GM23248 (cell line): ENCODE results near the gene CHN2. TPM values are rescaled to one million over a fixed set of nuclear protein-coding genes. Genes with fewer than 3 reads are reported as not detected.
A peak's percentile ranks its signal among the peaks of the same experiment; 100 is the strongest.

Experiments
- DNase-seq: peaks from one replicate; pipeline ENCODE4 v3.0.0-alpha.2; 2015
- H2AFZ ChIP-seq: fragments of 200-600 bp; sonication (generic); 2 replicates; pipeline ENCODE4 v1.6.1; 2016; ENCODE audit warnings: antibody characterized with exemption
- H3F3A ChIP-seq: fragments of 200-600 bp; sonication (generic); 2 replicates; pipeline ENCODE4 v1.6.1; 2016; ENCODE audit warnings: mild to moderate bottlenecking, antibody characterized with exemption, mixed run types; ENCODE audit not compliant: insufficient read depth
- H3K27ac ChIP-seq: fragments of 200-600 bp; sonication (generic); 2 replicates; pipeline ENCODE4 v1.5.1; 2016; ENCODE audit warnings: mild to moderate bottlenecking
- H3K27me3 ChIP-seq: fragments of 200-600 bp; sonication (generic); replicated peaks from 2 replicates; pipeline ENCODE4 v1.6.1; 2016; ENCODE audit warnings: mild to moderate bottlenecking; ENCODE audit not compliant: insufficient read depth
- H3K36me3 ChIP-seq: fragments of 200-600 bp; sonication (generic); 2 replicates; pipeline ENCODE4 v1.6.1; 2016; ENCODE audit warnings: low read depth, mild to moderate bottlenecking
- H3K4me1 ChIP-seq: fragments of 200-600 bp; sonication (generic); 2 replicates; pipeline ENCODE4 v1.6.1; 2016; ENCODE audit warnings: mild to moderate bottlenecking; ENCODE audit not compliant: insufficient read depth
- H3K4me2 ChIP-seq: fragments of 200-600 bp; sonication (generic); one replicate; pipeline ENCODE4 v1.6.1; 2016; ENCODE audit warnings: mild to moderate bottlenecking; ENCODE audit not compliant: unreplicated experiment
- H3K4me3 ChIP-seq: fragments of 200-600 bp; sonication (generic); 2 replicates; pipeline ENCODE4 v1.5.1; 2016; ENCODE audit warnings: mild to moderate bottlenecking
- H3K79me2 ChIP-seq: fragments of 200-600 bp; sonication (generic); 2 replicates; pipeline ENCODE4 v1.6.1; 2016; ENCODE audit warnings: mild to moderate bottlenecking; ENCODE audit not compliant: insufficient read depth
- H3K9ac ChIP-seq: fragments of 200-600 bp; sonication (generic); 2 replicates; pipeline ENCODE4 v1.6.1; 2016; ENCODE audit warnings: mild to moderate bottlenecking
- H3K9me2 ChIP-seq: fragments of 200-600 bp; sonication (generic); 2 replicates; pipeline ENCODE4 v1.6.1; 2016; ENCODE audit warnings: mixed run types, mild to moderate bottlenecking, moderate library complexity; ENCODE audit not compliant: insufficient read depth
- H3K9me3 ChIP-seq: fragments of 200-600 bp; sonication (generic); one replicate; pipeline ENCODE4 v1.6.1; 2017; ENCODE audit warnings: low read depth
- H4K20me1 ChIP-seq: fragments of 200-600 bp; sonication (generic); 2 replicates; pipeline ENCODE4 v1.6.0; 2016; ENCODE audit not compliant: insufficient read depth
- EZH2 ChIP-seq: fragments of 200-600 bp; sonication (generic); IDR thresholded peaks from 2 replicates; pipeline ENCODE4 v1.6.1; 2018; ENCODE audit warnings: antibody characterized with exemption, mild to moderate bottlenecking; ENCODE audit not compliant: insufficient read depth, poor library complexity, severe bottlenecking
- EZH2phosphoT487 ChIP-seq: fragments of 200-600 bp; sonication (generic); IDR thresholded peaks from 2 replicates; pipeline ENCODE4 v1.6.1; 2018; ENCODE audit warnings: antibody characterized with exemption, moderate library complexity, mild to moderate bottlenecking, low read depth; ENCODE audit not compliant: insufficient read depth
- WGBS, 2 experiments: methylation state at CpG; one replicate each; pipeline ENCODE4 v1.1.6; 2015 to 2017; ENCODE audit warnings: low lambda C conversion rate in 2 of 2, low coverage in 1 of 2; ENCODE audit errors: missing lambda C conversion rate in 2 of 2; 5-methylcytosine and 5-hydroxymethylcytosine counted together
- in situ Hi-C: fragments of 300-500 bp; cut with MboI; formaldehyde crosslinking; loops from 2 replicates; pipeline ENCODE4 v1.15.0; 2020
- polyA plus RNA-seq: library from polyadenylated mRNA; unstranded; fragments of >200 nt; fragmentation: Nextera tagmentation; extraction: Ambion mirVana; gene quantifications from 2 replicates; pipeline ENCODE4 v1.2.1, GENCODE V29; 2016
- total RNA-seq: library from RNA; depleted of rRNA; stranded (reverse); fragments of >200 nt; shearing (Covaris generic); gene quantifications from 2 replicates; pipeline ENCODE4 v1.2.3, GENCODE V29; 2014

Gene CHN2
- total and polyA plus RNA-seq, 2 experiments from 2014 or later, result 1.5 to 2.3 TPM

DNA sequence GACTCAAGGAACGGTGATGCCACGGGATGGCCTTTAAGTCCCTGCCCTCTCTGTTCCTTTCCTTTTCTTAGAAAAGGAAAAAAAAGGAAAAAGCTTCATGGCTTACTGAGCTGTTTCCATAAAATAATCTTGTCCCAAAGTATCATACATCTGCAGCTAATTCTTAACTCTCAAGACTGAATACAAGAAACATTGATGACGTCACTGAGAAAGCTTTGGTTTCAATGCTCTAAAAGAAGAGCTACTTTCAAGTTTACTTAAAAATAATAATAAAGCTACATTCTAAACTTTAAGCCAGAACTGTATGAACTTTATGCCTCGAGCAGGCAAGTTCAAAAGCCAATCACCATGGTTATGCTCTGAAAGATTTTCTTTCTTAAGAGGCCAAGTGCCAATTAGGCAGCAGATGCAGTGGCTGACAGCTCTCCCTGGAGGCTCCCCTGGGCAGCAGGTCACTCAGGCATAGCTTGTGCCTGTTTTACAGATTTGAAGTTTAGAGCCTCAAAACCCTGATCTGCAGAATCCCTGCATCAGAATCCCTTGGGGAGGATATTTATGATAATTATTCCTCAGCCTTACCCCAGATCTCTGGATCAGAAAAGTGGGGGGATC lies 165.0 kb downstream of the CHN2 start:
- Histone ChIP-seq H3K9me3 (no peaks in the 10 kb centered on the region), H3K36me3 (no peaks in the 10 kb centered on the region), H3K4me2 (no peak overlapping the region), H3K9ac (no peak overlapping the region), H3K4me1 (no peaks in the 10 kb centered on the region; the same call in 1 of the 2 replicates), H3K4me3 (no peak overlapping the region), H4K20me1 (no peaks in the 10 kb centered on the region), H3K27me3 (peaks cover 26% of the 10 kb centered on the region), H2AFZ (no peak overlapping the region), H3F3A (no peaks in the 10 kb centered on the region), H3K9me2 (no peaks in the 10 kb centered on the region), H3K27ac (no peak overlapping the region), H3K79me2 (no peaks in the 10 kb centered on the region)
- TF ChIP-seq EZH2 (no peak), EZH2phosphoT487 (no peak)
- in situ Hi-C loops, result no loop called here
- peak; percentile 11 for DNase-seq
- 3 to 10% methylated on average over 4 of the region's 4 CpGs for WGBS, 2 experiments

DNA sequence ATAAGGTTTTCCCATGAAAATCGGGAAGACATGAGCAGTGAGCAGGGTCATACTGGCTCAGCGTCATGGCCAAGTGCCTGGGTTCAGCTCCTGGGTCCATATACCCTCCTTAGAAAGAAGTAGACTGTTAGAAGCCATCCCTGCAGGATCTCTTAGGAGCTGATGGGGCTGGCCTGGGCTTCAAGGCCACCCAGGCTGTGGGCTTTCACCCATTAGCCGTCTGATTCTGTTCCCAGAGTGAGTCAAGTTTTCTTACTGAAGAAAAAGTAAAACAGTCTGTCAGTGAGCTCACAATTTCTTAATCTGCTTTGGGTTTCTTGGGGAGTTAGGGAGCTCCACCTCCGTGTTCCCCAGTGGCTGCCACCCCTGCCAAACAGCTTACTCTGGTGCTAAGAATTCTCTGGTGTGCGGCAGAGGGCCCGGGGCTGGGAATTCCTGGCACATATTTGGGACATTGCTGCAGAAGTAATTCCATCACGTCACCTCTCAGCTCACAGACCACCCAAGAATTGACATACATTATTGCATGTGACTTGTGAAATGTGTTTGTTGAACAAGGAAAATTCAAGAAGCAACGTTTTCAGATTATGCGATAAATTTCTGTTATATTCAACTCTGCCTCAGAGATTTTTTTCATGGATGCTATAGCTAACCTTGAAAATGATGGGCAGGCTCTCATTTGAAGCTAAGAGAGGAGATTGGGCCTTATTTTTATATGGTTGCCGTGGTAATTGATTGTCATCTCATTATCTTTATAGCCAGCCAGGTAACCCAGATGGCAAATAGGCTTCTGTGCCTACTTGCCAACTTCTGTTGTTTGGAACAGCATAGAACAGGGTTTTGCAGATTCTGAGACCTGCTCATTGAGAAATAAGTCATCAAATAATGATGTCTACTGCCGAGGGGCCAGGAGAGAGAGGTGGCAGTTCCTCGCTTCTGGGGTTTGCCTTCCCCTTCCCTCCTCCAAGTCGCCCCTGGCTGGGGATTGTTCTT lies 166.4 kb downstream of the CHN2 start:
- H3K4me2 ChIP-seq, result no peak overlapping the region
- H2AFZ ChIP-seq, result no peak overlapping the region
- peak; percentile 56 for DNase-seq
- peaks cover 32% of the 10 kb centered on the region for H3K27me3 ChIP-seq
- no peaks in the 10 kb centered on the region for H3K9me2 ChIP-seq
- H3K27ac ChIP-seq, result no peak overlapping the region
- no peak overlapping the region for H3K4me3 ChIP-seq
- in situ Hi-C loops, result no loop called here
- no peaks in the 10 kb centered on the region for H4K20me1 ChIP-seq
- no peaks in the 10 kb centered on the region for H3K9me3 ChIP-seq
- 24 to 26% methylated on average over 13 of the region's 13 CpGs for WGBS, 2 experiments
- no peak for TF ChIP-seq EZH2
- TF ChIP-seq EZH2phosphoT487, result no peak
- no peak overlapping the region for H3K9ac ChIP-seq
- no peaks in the 10 kb centered on the region for H3K36me3 ChIP-seq
- no peaks in the 10 kb centered on the region; the same call in 1 of the 2 replicates for H3K4me1 ChIP-seq
- H3K79me2 ChIP-seq, result no peaks in the 10 kb centered on the region
- H3F3A ChIP-seq, result no peaks in the 10 kb centered on the region

DNA sequence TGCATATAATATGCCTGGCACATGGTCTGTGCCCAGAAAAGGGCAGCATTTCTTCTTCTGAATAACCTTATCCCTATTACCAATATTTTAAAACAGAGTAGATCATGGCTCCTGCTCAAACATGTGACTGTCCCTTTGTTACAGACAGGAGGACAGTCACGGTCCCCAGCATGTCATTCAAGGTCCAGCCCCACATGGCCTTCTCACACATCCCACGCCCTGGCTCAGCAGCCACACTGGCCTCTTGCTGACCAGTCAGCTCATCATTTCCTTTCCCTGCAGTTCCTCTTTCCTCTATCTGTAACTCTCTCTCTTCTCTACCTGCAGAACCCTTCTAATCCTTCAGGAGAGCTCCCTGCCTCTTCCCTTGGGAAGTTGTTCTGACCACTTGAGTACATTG lies 167.8 kb downstream of the CHN2 start:
- H3K79me2 ChIP-seq, result no peaks in the 10 kb centered on the region
- TF ChIP-seq EZH2phosphoT487 (no peak), EZH2 (no peak)
- H4K20me1 ChIP-seq, result no peaks in the 10 kb centered on the region
- H3K4me2 ChIP-seq, result no peak overlapping the region
- no peaks in the 10 kb centered on the region for H3K36me3 ChIP-seq
- H3K9me3 ChIP-seq, result no peaks in the 10 kb centered on the region
- no peak for DNase-seq
- H3F3A ChIP-seq, result no peaks in the 10 kb centered on the region
- no peak overlapping the region for H3K9ac ChIP-seq
- WGBS, 2 experiments, result 47 to 50% methylated on average over 2 of the region's 2 CpGs
- no peak overlapping the region for H3K4me3 ChIP-seq
- no peaks in the 10 kb centered on the region for H3K9me2 ChIP-seq
- no peak overlapping the region for H3K27ac ChIP-seq
- no peaks in the 10 kb centered on the region; the same call in 1 of the 2 replicates for H3K4me1 ChIP-seq
- in situ Hi-C loops, result no loop called here
- H2AFZ ChIP-seq, result no peak overlapping the region
- H3K27me3 ChIP-seq, result peaks cover 39% of the 10 kb centered on the region

DNA sequence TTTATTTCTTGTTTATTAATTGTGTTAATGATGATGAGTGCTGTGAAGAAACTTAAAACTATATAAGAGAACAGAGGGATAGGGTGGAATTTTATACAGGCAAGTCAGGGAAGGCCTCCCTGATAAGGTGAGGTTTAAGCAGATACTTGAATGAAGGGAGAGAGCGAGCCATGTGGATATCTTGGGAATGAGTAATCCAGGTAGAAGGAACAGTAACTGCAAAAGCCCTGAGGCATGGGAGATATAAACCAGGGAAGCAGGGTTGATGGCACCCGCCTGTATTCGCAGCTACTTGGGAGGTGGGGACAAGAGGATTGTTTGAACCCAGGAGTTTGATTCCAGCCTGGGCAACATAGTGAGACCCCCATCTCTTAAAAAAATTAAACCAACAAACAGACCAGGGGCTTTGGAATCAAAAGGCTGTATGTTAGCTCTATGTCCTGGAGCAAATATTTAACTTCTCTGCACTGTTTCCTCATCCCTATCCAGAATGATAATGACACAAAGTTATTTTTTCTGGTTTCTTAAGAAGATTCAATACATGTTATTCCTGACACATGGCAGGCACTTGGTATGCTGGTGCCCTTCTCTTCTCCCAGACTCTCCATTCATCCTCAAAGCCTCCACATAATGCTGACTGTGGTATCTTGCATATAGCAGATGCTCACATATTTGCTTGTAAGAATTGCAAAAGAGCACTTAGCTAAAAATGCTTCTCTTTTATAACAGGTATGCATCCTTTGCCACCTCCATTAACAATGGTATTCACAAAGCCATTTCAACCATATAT lies 169.3 kb downstream of the CHN2 start:
- H3K79me2 ChIP-seq, result no peaks in the 10 kb centered on the region
- H3K4me3 ChIP-seq, result no peak overlapping the region
- H3K27me3 ChIP-seq, result peaks cover 43% of the 10 kb centered on the region
- H3K4me1 ChIP-seq, result no peaks in the 10 kb centered on the region; the same call in 1 of the 2 replicates
- TF ChIP-seq EZH2phosphoT487 (no peak), EZH2 (no peak)
- H3K36me3 ChIP-seq, result no peaks in the 10 kb centered on the region
- H3K9me2 ChIP-seq, result no peaks in the 10 kb centered on the region
- H3F3A ChIP-seq, result no peaks in the 10 kb centered on the region
- H3K9ac ChIP-seq, result no peak overlapping the region
- H3K9me3 ChIP-seq, result no peaks in the 10 kb centered on the region
- no peaks in the 10 kb centered on the region for H4K20me1 ChIP-seq
- DNase-seq, result no peak
- H3K4me2 ChIP-seq, result no peak overlapping the region
- no peak overlapping the region for H3K27ac ChIP-seq
- H2AFZ ChIP-seq, result no peak overlapping the region
- 91 to 92% methylated on average over 3 of the region's 3 CpGs for WGBS, 2 experiments
- in situ Hi-C loops, result no loop called here
